K562 (cell line): ENCODE results near the gene FAM186B. TPM values are rescaled to one million over a fixed set of nuclear protein-coding genes. Genes with fewer than 3 reads are reported as not detected.
A peak's percentile ranks its signal among the peaks of the same experiment; 100 is the strongest.

Experiments
- ATAC-seq: fragments of 200-7000 bp; cut with Tn5 transposase; 3 replicates; pipeline ENCODE4 v1.9.1; 2020; ENCODE audit warnings: moderate library complexity
- BruUV-seq: library from RNA; stranded (reverse); fragments of 400-500 nt; replicated peaks from 2 replicates; lab custom pipeline; 2021; lab: Mats Ljungman, UMichigan
- CTCF ChIA-PET: fragments of 300-600 bp; formaldehyde crosslinking; extraction: SDS; loops from one replicate; lab custom pipeline; 2021; ENCODE audit warnings: low intra/inter-chr PET ratio; lab: Yijun Ruan, JAX
- POLR2A ChIA-PET: fragments of 300-600, 350-650 bp; sonication (Branson Sonifier 250); formaldehyde crosslinking; extraction: SDS; loops from one replicate; lab custom pipeline; 2021; ENCODE audit warnings: antibody characterized with exemption, inconsistent platforms; lab: Yijun Ruan, JAX
- DNase-seq, 4 experiments: peaks; one replicate each; pipeline versions ENCODE4 v3.0.0 to v3.0.0-alpha.2; 2011 to 2018; ENCODE audit warnings: low spot score in 3 of 4, mixed read lengths in 3 of 4; ENCODE audit errors: extremely low read depth in 1 of 4
- FAIRE-seq: peaks from 2 replicates; lab custom pipeline; 2011; peaks lifted over from hg19 to GRCh38; lab: Jason Lieb, UNC
- H2AFZ ChIP-seq: 2 replicates; pipeline ENCODE4 v1.6.0; 2011; ENCODE audit warnings: low read depth, low read length, control low read depth, inconsistent platforms
- H3K27ac ChIP-seq: fragments of 200-600 bp; 3 replicates; pipeline ENCODE4 v1.8.0; 2011; ENCODE audit warnings: low read depth, mild to moderate bottlenecking, control low read depth, inconsistent platforms, low read length, moderate library complexity, mixed read lengths; ENCODE audit errors: extremely low read depth
- H3K27me3 ChIP-seq, 2 experiments: fragments of 300-600 bp in 1 of 2; 2 replicates in 1 of 2; 3 replicates in 1 of 2; pipeline versions ENCODE4 v1.6.0 to v1.8.0; 2011; ENCODE audit warnings: inconsistent platforms in 2 of 2, low read length in 2 of 2, mild to moderate bottlenecking in 1 of 2, mixed read lengths in 1 of 2, moderate library complexity in 1 of 2; ENCODE audit not compliant: control insufficient read depth in 2 of 2, insufficient read depth in 2 of 2
- H3K36me3 ChIP-seq: fragments of 300-600 bp; 3 replicates; pipeline ENCODE4 v1.8.0; 2011; ENCODE audit warnings: mild to moderate bottlenecking, low read length, inconsistent platforms; ENCODE audit not compliant: control insufficient read depth, insufficient read depth
- H3K4me1 ChIP-seq, 2 experiments: fragments of 200-600 bp in 1 of 2; replicated peaks in 1 of 2; 2 replicates in 1 of 2; 3 replicates in 1 of 2; pipeline versions ENCODE4 v1.5.1 to v1.8.0; 2011; ENCODE audit warnings: inconsistent platforms in 2 of 2, low read length in 2 of 2, mild to moderate bottlenecking in 1 of 2, mixed read lengths in 1 of 2, moderate library complexity in 1 of 2; ENCODE audit not compliant: control insufficient read depth in 2 of 2, insufficient read depth in 2 of 2
- H3K4me2 ChIP-seq: 2 replicates; pipeline ENCODE4 v1.6.1; 2011; ENCODE audit warnings: low read length, control low read depth, inconsistent platforms, mixed read lengths; ENCODE audit not compliant: insufficient read depth
- H3K4me3 ChIP-seq: fragments of 200-600 bp; sonication (generic), shearing (Covaris generic); 2 replicates; pipeline ENCODE4 v1.5.1; 2016; ENCODE audit warnings: control low read depth, inconsistent platforms
- H3K79me2 ChIP-seq: fragments of 200-600 bp; 3 replicates; pipeline ENCODE4 v1.8.0; 2011; ENCODE audit warnings: low read length, inconsistent platforms; ENCODE audit not compliant: control insufficient read depth, insufficient read depth
- H3K9ac ChIP-seq, 2 experiments: 2 replicates each; pipeline versions ENCODE4 v1.6.0 to v1.6.1; 2011; ENCODE audit warnings: low read depth in 2 of 2, low read length in 2 of 2, control low read depth in 1 of 2, inconsistent platforms in 1 of 2, mild to moderate bottlenecking in 1 of 2, mixed read lengths in 1 of 2; ENCODE audit not compliant: insufficient read depth in 1 of 2
- H3K9me1 ChIP-seq: one replicate; pipeline ENCODE4 v1.6.0; 2011; ENCODE audit warnings: inconsistent platforms, mild to moderate bottlenecking, low read length, moderate library complexity; ENCODE audit not compliant: control insufficient read depth, insufficient read depth
- H3K9me3 ChIP-seq: replicated peaks from 2 replicates; pipeline ENCODE4 v1.5.1; 2011; ENCODE audit warnings: low read depth, low read length, inconsistent platforms; ENCODE audit not compliant: control insufficient read depth, insufficient read depth
- H4K20me1 ChIP-seq: replicated peaks from 2 replicates; pipeline ENCODE4 v1.6.1; 2011; ENCODE audit warnings: low read length, inconsistent platforms, mixed read lengths; ENCODE audit not compliant: control insufficient read depth, insufficient read depth
- BCL6 ChIP-seq: fragments of 250-450 bp; sonication (Bioruptor Pico); IDR thresholded peaks from 2 replicates; pipeline ENCODE4 v1.4.0; 2020
- CBX5 ChIP-seq: IDR thresholded peaks from 2 replicates; pipeline ENCODE4 v1.6.1; 2014; ENCODE audit warnings: low read depth, borderline replicate concordance
- DNMT1 ChIP-seq: fragments of 450-650 bp; IDR thresholded peaks from 2 replicates; pipeline ENCODE4 v1.6.1; 2016; ENCODE audit warnings: antibody characterized with exemption, mild to moderate bottlenecking
- GATA2 ChIP-seq: sonication (generic); formaldehyde crosslinking; IDR thresholded peaks from 2 replicates; pipeline ENCODE4 v1.4.0; 2020; ENCODE audit warnings: mild to moderate bottlenecking, missing genetic modification reagents
- PML ChIP-seq: IDR thresholded peaks from 2 replicates; pipeline ENCODE4 v1.6.1; 2012; ENCODE audit warnings: low read length, inconsistent platforms
- RAD21 ChIP-seq, 2 experiments: fragments of 250-450 bp in 1 of 2; fragments of 450-650 bp in 1 of 2; sonication (Bioruptor Pico) in 1 of 2; formaldehyde crosslinking in 1 of 2; IDR thresholded peaks in 1 of 2; conservative IDR thresholded peaks in 1 of 2; 2 replicates each; pipeline versions ENCODE4 v1.4.0 to v1.8.0; 2020 to 2022; ENCODE audit warnings: mild to moderate bottlenecking in 2 of 2, moderate library complexity in 1 of 2
- RBFOX2 ChIP-seq: fragments of 200-400 bp; formaldehyde crosslinking; IDR thresholded peaks from 2 replicates; pipeline ENCODE4 v1.6.1; 2017; ENCODE audit warnings: low read depth, mild to moderate bottlenecking, low read length, moderate library complexity
- RFX7 ChIP-seq: fragments of 250-450 bp; sonication (Bioruptor Pico); IDR thresholded peaks from 2 replicates; pipeline ENCODE4 v1.5.1; 2021; ENCODE audit warnings: mild to moderate bottlenecking
- TBP ChIP-seq: optimal IDR thresholded peaks from 2 replicates; pipeline ENCODE3; 2011; ENCODE audit warnings: low read depth, low read length, improper control_type of control experiment
- ZNF449 ChIP-seq: fragments of 250-450 bp; sonication (Bioruptor Pico); IDR thresholded peaks from 2 replicates; pipeline ENCODE4 v1.8.0; 2022; ENCODE audit warnings: moderate library complexity, mild to moderate bottlenecking, inconsistent platforms
- WGBS: fragments of 100-300 bp; shearing (Covaris generic); methylation state at CpG from one replicate; pipeline ENCODE4 v1.1.6; 2016; ENCODE audit warnings: low coverage, mixed read lengths; ENCODE audit not compliant: insufficient coverage; ENCODE audit errors: missing lambda C conversion rate; 5-methylcytosine and 5-hydroxymethylcytosine counted together
- in situ Hi-C: fragments of 300-500 bp; cut with MboI; formaldehyde crosslinking; loops from 4 replicates; pipeline ENCODE4 v1.15.0; 2018; ENCODE audit warnings: inconsistent platforms, mixed read lengths
- intact Hi-C: fragments of 100-400 bp; cut with micrococcal nuclease; formaldehyde crosslinking; loops from 2 replicates; pipeline ENCODE4 v1.14.2; 2022
- polyA plus RNA-seq, 8 experiments: library from polyadenylated mRNA; depleted of rRNA in 4 of 8; stranded (reverse) in 5 of 8; unstranded in 3 of 8; fragments of >200 nt; fragmentation: Nextera tagmentation in 2 of 8; fragmentation: Illumina TruSeq in 1 of 8; extraction: Ambion mirVana in 2 of 8; extraction: Trizol in 1 of 8; gene quantifications; 2 replicates each; pipeline versions ENCODE4 v1.2.1 to v1.2.3, GENCODE V29; 2011 to 2014; ENCODE audit warnings: inconsistent platforms in 1 of 8, missing spikeins in 1 of 8
- total RNA-seq, 7 experiments: library from RNA; depleted of rRNA in 6 of 7; stranded (reverse); fragments of >200 nt in 6 of 7; fragmentation: Illumina TruSeq in 2 of 7; extraction: Trizol in 2 of 7; gene quantifications; 2 replicates each; pipeline versions ENCODE4 v1.2.1 to v1.2.3, GENCODE V29; 2011 to 2021; ENCODE audit warnings: low replicate concordance in 1 of 7

Gene FAM186B
- total and polyA plus RNA-seq, 9 of the 15 experiments (the other 6 are each of a cell fraction or from before 2014, with no cell fraction given): 0.07 to 0.42 (median 0.15) TPM

- TF ChIP-seq BCL6 (CRISPR knock-in tag) (no peak), TBP (no peak), RBFOX2 (peak; percentile 57)
- H3K4me3 ChIP-seq: peak overlapping the region; percentile 81; the same call in 1 of the 2 replicates
- no TSS peak for BruUV-seq
- in situ Hi-C loops: no loop called here
- ChIA-PET CTCF (no interaction called here), POLR2A (interaction anchor here (0.6 to 2.4 kb wide), 7 partner anchors 8 to 220 kb away, joined by 3 to 12 read pairs (median 4); no protein-coding TSS in a partner anchor)
- H3K4me1 ChIP-seq: peaks cover 5 to 8% of the 10 kb centered on the region in 2 experiments; a peak in 3 of 5 replicates
- WGBS: 96% methylated on average over 13 of the region's 13 CpGs
- ATAC-seq (no peak), FAIRE-seq (no peak), DNase-seq (no peak)
- no peak overlapping the region for H2AFZ ChIP-seq
- no peak overlapping the region for H3K27ac ChIP-seq
- peak overlapping the region; percentile 99; the same call in 1 of the 2 replicates for H3K4me2 ChIP-seq
- no peaks in the 10 kb centered on the region for H3K27me3 ChIP-seq
- H4K20me1 ChIP-seq: no peaks in the 10 kb centered on the region
- H3K79me2 ChIP-seq: peaks cover 50% of the 10 kb centered on the region
- H3K9me1 ChIP-seq: no peaks in the 10 kb centered on the region
- peaks cover 55% of the 10 kb centered on the region; the same call in 2 of the 3 replicates for H3K36me3 ChIP-seq
- peak overlapping the region in 1 of 2 experiments; percentile 96; a peak in 2 of 4 replicates for H3K9ac ChIP-seq
- no peaks in the 10 kb centered on the region for H3K9me3 ChIP-seq
- intact Hi-C loops: no loop called here
These were observed 39.1 kb downstream of the FAM186B start for GRCh38 chr12:49566361-49566760.

GRCh38 chr12:49565406-49566265, 39.8 kb downstream of the FAM186B start:
- TF ChIP-seq RAD21 (CRISPR knock-in tag; conservative IDR thresholded peaks at IDR 0.05 in 1 of 2, IDR thresholded peaks at IDR 0.05 in 1 of 2) (no peak), ZNF449 (no peak), GATA2 (CRISPR knock-in tag) (no peak), DNMT1 (no peak), PML (no peak), CBX5 (no peak), RFX7 (no peak)
- H3K4me1 ChIP-seq: peaks cover 5 to 8% of the 10 kb centered on the region in 2 experiments; a peak in 3 of 5 replicates
- no peaks in the 10 kb centered on the region for H3K9me1 ChIP-seq
- H3K36me3 ChIP-seq: peaks cover 59% of the 10 kb centered on the region; the same call in 2 of the 3 replicates
- peaks cover 43% of the 10 kb centered on the region for H3K79me2 ChIP-seq
- H4K20me1 ChIP-seq: no peaks in the 10 kb centered on the region
- H3K9ac ChIP-seq: 0 out of 4 replicates have a peak overlapping the region, but pooled peaks of 1 of the 2 experiments have one; percentile 33
- 93% methylated on average over 8 of the region's 12 CpGs for WGBS
- intact Hi-C loops (no loop called here), in situ Hi-C loops (no loop called here)
- no TSS peak for BruUV-seq
- ATAC-seq (no peak), FAIRE-seq (no peak), DNase-seq (no peak)
- ChIA-PET CTCF (no interaction called here), POLR2A (interaction anchor here (2.4 kb wide), 1 partner anchor 11 kb away, joined by 12 read pairs; no protein-coding TSS in a partner anchor)
- no peaks in the 10 kb centered on the region for H3K27me3 ChIP-seq
- H3K9me3 ChIP-seq: no peaks in the 10 kb centered on the region
- no peak overlapping the region for H3K4me2 ChIP-seq
- H2AFZ ChIP-seq: no peak overlapping the region
- no peak overlapping the region for H3K27ac ChIP-seq
- H3K4me3 ChIP-seq: no peak overlapping the region
